GM23248 (cell line): ENCODE data around the gene SMG7. TPM values are rescaled to one million over a fixed set of nuclear protein-coding genes. Genes with fewer than 3 reads are reported as not detected.
A peak's percentile ranks its signal among the peaks of the same experiment; 100 is the strongest.

ENCODE experiments used
- DNase-seq: peaks from one replicate; pipeline ENCODE4 v3.0.0-alpha.2; 2015
- H2AFZ ChIP-seq: fragments of 200-600 bp; sonication (generic); 2 replicates; pipeline ENCODE4 v1.6.1; 2016; ENCODE audit warnings: antibody characterized with exemption
- H3F3A ChIP-seq: fragments of 200-600 bp; sonication (generic); 2 replicates; pipeline ENCODE4 v1.6.1; 2016; ENCODE audit warnings: mild to moderate bottlenecking, antibody characterized with exemption, mixed run types; ENCODE audit not compliant: insufficient read depth
- H3K27ac ChIP-seq: fragments of 200-600 bp; sonication (generic); 2 replicates; pipeline ENCODE4 v1.5.1; 2016; ENCODE audit warnings: mild to moderate bottlenecking
- H3K27me3 ChIP-seq: fragments of 200-600 bp; sonication (generic); replicated peaks from 2 replicates; pipeline ENCODE4 v1.6.1; 2016; ENCODE audit warnings: mild to moderate bottlenecking; ENCODE audit not compliant: insufficient read depth
- H3K36me3 ChIP-seq: fragments of 200-600 bp; sonication (generic); 2 replicates; pipeline ENCODE4 v1.6.1; 2016; ENCODE audit warnings: low read depth, mild to moderate bottlenecking
- H3K4me1 ChIP-seq: fragments of 200-600 bp; sonication (generic); 2 replicates; pipeline ENCODE4 v1.6.1; 2016; ENCODE audit warnings: mild to moderate bottlenecking; ENCODE audit not compliant: insufficient read depth
- H3K4me2 ChIP-seq: fragments of 200-600 bp; sonication (generic); one replicate; pipeline ENCODE4 v1.6.1; 2016; ENCODE audit warnings: mild to moderate bottlenecking; ENCODE audit not compliant: unreplicated experiment
- H3K4me3 ChIP-seq: fragments of 200-600 bp; sonication (generic); 2 replicates; pipeline ENCODE4 v1.5.1; 2016; ENCODE audit warnings: mild to moderate bottlenecking
- H3K79me2 ChIP-seq: fragments of 200-600 bp; sonication (generic); 2 replicates; pipeline ENCODE4 v1.6.1; 2016; ENCODE audit warnings: mild to moderate bottlenecking; ENCODE audit not compliant: insufficient read depth
- H3K9ac ChIP-seq: fragments of 200-600 bp; sonication (generic); 2 replicates; pipeline ENCODE4 v1.6.1; 2016; ENCODE audit warnings: mild to moderate bottlenecking
- H3K9me2 ChIP-seq: fragments of 200-600 bp; sonication (generic); 2 replicates; pipeline ENCODE4 v1.6.1; 2016; ENCODE audit warnings: mixed run types, mild to moderate bottlenecking, moderate library complexity; ENCODE audit not compliant: insufficient read depth
- H3K9me3 ChIP-seq: fragments of 200-600 bp; sonication (generic); one replicate; pipeline ENCODE4 v1.6.1; 2017; ENCODE audit warnings: low read depth
- H4K20me1 ChIP-seq: fragments of 200-600 bp; sonication (generic); 2 replicates; pipeline ENCODE4 v1.6.0; 2016; ENCODE audit not compliant: insufficient read depth
- EZH2 ChIP-seq: fragments of 200-600 bp; sonication (generic); IDR thresholded peaks from 2 replicates; pipeline ENCODE4 v1.6.1; 2018; ENCODE audit warnings: antibody characterized with exemption, mild to moderate bottlenecking; ENCODE audit not compliant: insufficient read depth, poor library complexity, severe bottlenecking
- EZH2phosphoT487 ChIP-seq: fragments of 200-600 bp; sonication (generic); IDR thresholded peaks from 2 replicates; pipeline ENCODE4 v1.6.1; 2018; ENCODE audit warnings: antibody characterized with exemption, moderate library complexity, mild to moderate bottlenecking, low read depth; ENCODE audit not compliant: insufficient read depth
- WGBS, 2 experiments: methylation state at CpG; one replicate each; pipeline ENCODE4 v1.1.6; 2015 to 2017; ENCODE audit warnings: low lambda C conversion rate in 2 of 2, low coverage in 1 of 2; ENCODE audit errors: missing lambda C conversion rate in 2 of 2; 5-methylcytosine and 5-hydroxymethylcytosine counted together
- in situ Hi-C: fragments of 300-500 bp; cut with MboI; formaldehyde crosslinking; loops from 2 replicates; pipeline ENCODE4 v1.15.0; 2020
- polyA plus RNA-seq: library from polyadenylated mRNA; unstranded; fragments of >200 nt; fragmentation: Nextera tagmentation; extraction: Ambion mirVana; gene quantifications from 2 replicates; pipeline ENCODE4 v1.2.1, GENCODE V29; 2016
- total RNA-seq: library from RNA; depleted of rRNA; stranded (reverse); fragments of >200 nt; shearing (Covaris generic); gene quantifications from 2 replicates; pipeline ENCODE4 v1.2.3, GENCODE V29; 2014

The SMG7 gene
- total and polyA plus RNA-seq, 2 experiments from 2014 or later: 18.7 to 32.8 TPM

DNA sequence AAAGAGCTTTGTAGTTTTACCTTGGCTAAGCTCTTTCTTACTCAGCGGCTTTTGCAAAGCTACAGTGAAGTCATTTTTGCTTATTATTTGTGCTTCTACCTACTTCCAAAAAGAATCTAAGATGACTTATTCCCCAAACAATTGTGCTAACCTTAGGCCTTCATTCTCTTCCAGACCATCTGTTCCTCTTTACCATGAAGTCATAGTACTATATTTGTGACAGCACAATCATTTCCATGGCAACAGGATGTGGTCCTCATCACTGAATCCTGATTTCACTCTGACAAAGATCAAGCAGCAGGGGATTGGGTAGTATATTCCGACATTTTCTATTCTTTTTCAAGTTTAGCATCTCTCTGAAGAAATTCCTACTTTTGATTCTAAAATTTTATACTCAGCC is 29.3 kb upstream of the SMG7 start:
- no peak overlapping the region for H3K4me3 ChIP-seq
- no peak overlapping the region for H3K9ac ChIP-seq
- no peaks in the 10 kb centered on the region for H3K79me2 ChIP-seq
- H3F3A ChIP-seq: no peaks in the 10 kb centered on the region
- H3K36me3 ChIP-seq: no peaks in the 10 kb centered on the region
- in situ Hi-C loops: no loop called here
- no peaks in the 10 kb centered on the region for H4K20me1 ChIP-seq
- TF ChIP-seq EZH2phosphoT487: no peak
- TF ChIP-seq EZH2: no peak
- H3K27ac ChIP-seq: no peak overlapping the region
- no peaks in the 10 kb centered on the region for H3K9me2 ChIP-seq
- DNase-seq: peak; percentile 36
- peaks cover 29% of the 10 kb centered on the region; the same call in 1 of the 2 replicates for H3K27me3 ChIP-seq
- no peaks in the 10 kb centered on the region for H3K9me3 ChIP-seq
- no peak overlapping the region for H3K4me2 ChIP-seq
- H2AFZ ChIP-seq: no peak overlapping the region
- 0 out of 2 replicates have a peak, but pooled peaks cover 3% of the 10 kb centered on the region for H3K4me1 ChIP-seq
- 62 to 73% methylated on average over 2 of the region's 2 CpGs for WGBS, 2 experiments

GRCh38 chr1:183443466-183443865 is 28.8 kb upstream of the SMG7 start:
- WGBS, 2 experiments: 36 to 39% methylated on average over 1 of the region's 1 CpG

GRCh38 chr1:183444243-183444642 is 28.1 kb upstream of the SMG7 start:
- H3K79me2 ChIP-seq: no peaks in the 10 kb centered on the region
- no peak overlapping the region for H3K4me2 ChIP-seq
- H3K9ac ChIP-seq: no peak overlapping the region
- H3K27me3 ChIP-seq: 0 out of 2 replicates have a peak, but pooled peaks cover 17% of the 10 kb centered on the region
- peak; percentile 36 for DNase-seq
- H3K9me2 ChIP-seq: no peaks in the 10 kb centered on the region
- H3F3A ChIP-seq: no peaks in the 10 kb centered on the region
- in situ Hi-C loops: no loop called here
- H3K27ac ChIP-seq: no peak overlapping the region
- 0 out of 2 replicates have a peak, but pooled peaks cover 3% of the 10 kb centered on the region for H3K4me1 ChIP-seq
- H3K9me3 ChIP-seq: no peaks in the 10 kb centered on the region
- no peak overlapping the region for H2AFZ ChIP-seq
- 37 to 38% methylated on average over 3 of the region's 3 CpGs for WGBS, 2 experiments
- no peaks in the 10 kb centered on the region for H4K20me1 ChIP-seq
- no peaks in the 10 kb centered on the region for H3K36me3 ChIP-seq
- TF ChIP-seq EZH2phosphoT487: no peak
- no peak for TF ChIP-seq EZH2
- no peak overlapping the region for H3K4me3 ChIP-seq

More at GRCh38 chr1:183443466-183443865, 28.8 kb upstream of the SMG7 start:
- Histone ChIP-seq H3K9ac (no peak overlapping the region), H4K20me1 (no peaks in the 10 kb centered on the region), H3K27me3 (peaks cover 25% of the 10 kb centered on the region; the same call in 1 of the 2 replicates), H3K9me2 (no peaks in the 10 kb centered on the region), H3K27ac (no peak overlapping the region), H2AFZ (no peak overlapping the region), H3K36me3 (no peaks in the 10 kb centered on the region), H3K79me2 (no peaks in the 10 kb centered on the region), H3K4me2 (no peak overlapping the region), H3K4me1 (0 out of 2 replicates have a peak, but pooled peaks cover 3% of the 10 kb centered on the region), H3F3A (no peaks in the 10 kb centered on the region), H3K9me3 (no peaks in the 10 kb centered on the region), H3K4me3 (no peak overlapping the region)
- in situ Hi-C loops: no loop called here
- TF ChIP-seq EZH2phosphoT487 (no peak), EZH2 (no peak)
- DNase-seq: no peak

DNA sequence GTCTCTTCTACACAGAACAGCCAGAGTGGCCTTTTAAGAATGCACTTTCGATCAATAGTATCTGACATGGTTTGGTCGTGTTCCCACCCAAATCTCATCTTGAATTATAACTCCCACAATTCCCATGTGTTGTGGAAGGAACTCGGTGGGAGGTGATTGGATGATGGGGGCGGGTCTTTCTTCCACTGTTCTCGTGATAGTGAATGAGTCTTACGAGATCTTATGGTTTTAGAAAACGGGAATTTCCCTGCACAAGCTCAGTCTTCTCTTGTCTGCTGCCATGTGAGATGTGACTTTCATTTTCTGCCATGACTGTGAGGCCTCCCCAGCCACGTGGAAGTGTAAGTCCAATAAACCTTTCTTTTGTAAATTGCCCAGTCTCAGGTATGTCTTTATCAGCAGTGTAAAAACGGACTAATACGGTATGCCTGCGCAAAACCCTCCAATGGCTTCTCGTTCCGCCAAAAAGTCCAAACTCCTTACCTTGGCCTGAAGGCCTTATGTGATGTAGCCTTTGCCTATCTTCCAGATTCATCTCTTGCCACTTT is 23.0 kb upstream of the SMG7 start:
- Histone ChIP-seq H3K9me2 (no peaks in the 10 kb centered on the region), H3K36me3 (no peaks in the 10 kb centered on the region), H3K79me2 (no peaks in the 10 kb centered on the region), H3K27me3 (no peaks in the 10 kb centered on the region), H3F3A (no peaks in the 10 kb centered on the region), H4K20me1 (no peaks in the 10 kb centered on the region), H3K9me3 (no peaks in the 10 kb centered on the region), H3K27ac (no peak overlapping the region), H3K4me3 (no peak overlapping the region), H3K4me2 (no peak overlapping the region), H2AFZ (no peak overlapping the region), H3K4me1 (0 out of 2 replicates have a peak, but pooled peaks cover 3% of the 10 kb centered on the region), H3K9ac (no peak overlapping the region)
- TF ChIP-seq EZH2 (no peak), EZH2phosphoT487 (no peak)
- 76 to 79% methylated on average over 13 of the region's 13 CpGs for WGBS, 2 experiments
- in situ Hi-C loops: no loop called here
- no peak for DNase-seq
